ENCODE data around the gene MEIS3.

Gene MEIS3

DNA sequence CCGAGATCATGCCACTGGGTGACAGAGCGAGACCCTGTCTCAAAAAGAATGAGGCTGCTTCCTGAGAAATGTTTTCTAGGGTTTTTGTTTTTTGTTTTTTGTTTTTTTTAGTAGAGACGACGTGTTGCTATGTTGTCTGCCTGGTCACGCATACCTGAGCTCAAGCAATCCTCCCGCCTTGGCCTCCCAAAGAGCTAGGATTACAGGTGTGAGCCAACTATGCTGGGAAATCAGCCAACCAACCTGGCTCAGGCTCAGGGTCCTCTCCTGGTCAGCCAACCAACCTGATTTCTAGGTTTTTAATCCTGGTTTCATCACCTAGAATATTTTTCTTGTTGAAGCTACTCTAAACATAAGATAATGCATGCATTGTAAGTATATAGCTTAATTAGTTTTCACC is 62.4 kb downstream of the MEIS3 start:
- no peak for DNase-seq

DNA sequence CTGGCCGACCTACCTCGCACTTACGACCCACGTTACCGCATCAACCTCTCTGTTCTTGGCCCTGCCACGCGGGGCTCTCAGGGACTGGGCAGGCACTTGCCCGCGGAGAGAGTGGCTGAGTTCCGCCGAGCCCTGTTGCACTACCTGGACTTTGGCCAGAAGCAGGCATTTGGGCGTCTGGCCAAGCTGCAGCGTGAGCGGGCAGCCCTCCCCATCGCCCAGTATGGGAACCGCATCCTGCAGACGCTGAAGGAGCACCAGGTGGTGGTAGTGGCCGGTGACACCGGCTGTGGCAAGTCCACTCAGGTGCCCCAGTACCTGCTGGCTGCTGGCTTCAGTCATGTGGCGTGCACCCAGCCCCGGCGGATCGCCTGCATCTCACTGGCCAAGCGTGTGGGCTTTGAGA is 66.0 kb downstream of the MEIS3 start:
- DNase-seq = no peak
